Midbrain (tissue), 1 donor: ENCODE results near the gene ELK1.

Experiments
- DNase-seq: peaks from one replicate; lab custom pipeline; 2025; lab: John Stamatoyannopoulos, UW

ELK1 gene

GRCh38 chrX:47644557-47645091 is 5.7 kb downstream of the ELK1 start:
- DNase-seq: no peak

GRCh38 chrX:47643926-47644325 is 6.4 kb downstream of the ELK1 start:
- peak; percentile 3 for DNase-seq

GRCh38 chrX:47638816-47639215 is 11.5 kb downstream of the ELK1 start:
- DNase-seq: no peak

DNA sequence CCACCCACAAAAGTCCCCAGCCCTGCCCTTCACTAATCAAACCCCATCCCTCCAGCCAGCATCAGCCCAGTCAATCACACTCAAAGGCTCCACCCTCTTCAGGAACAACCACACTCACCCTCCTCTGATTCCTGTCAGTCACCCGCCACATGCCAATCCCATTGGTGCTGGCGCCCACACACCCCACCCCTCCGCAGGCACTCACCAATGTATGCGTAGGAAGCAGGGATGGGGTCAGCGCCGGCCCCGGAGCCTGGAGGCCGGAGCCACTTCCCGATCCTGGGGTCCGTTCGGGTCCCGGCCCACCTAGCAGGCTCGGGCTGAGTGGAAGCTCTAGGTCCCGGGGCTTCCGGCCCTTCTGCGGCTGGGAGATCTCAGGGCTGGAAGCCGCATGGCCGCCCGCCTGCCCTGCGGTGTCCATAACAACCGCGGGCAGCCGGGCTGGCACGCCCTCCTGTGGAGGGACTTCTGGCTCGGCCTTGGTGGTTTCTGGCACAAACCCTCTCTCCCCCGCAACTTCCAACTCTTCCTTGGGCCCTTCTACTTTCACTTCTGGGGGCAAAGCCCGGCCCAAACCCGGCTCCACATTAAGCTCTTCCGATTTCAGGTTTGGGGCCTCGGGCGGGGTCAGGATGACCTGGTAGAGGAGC is 12.7 kb downstream of the ELK1 start:
- DNase-seq: peak; percentile 28

DNA sequence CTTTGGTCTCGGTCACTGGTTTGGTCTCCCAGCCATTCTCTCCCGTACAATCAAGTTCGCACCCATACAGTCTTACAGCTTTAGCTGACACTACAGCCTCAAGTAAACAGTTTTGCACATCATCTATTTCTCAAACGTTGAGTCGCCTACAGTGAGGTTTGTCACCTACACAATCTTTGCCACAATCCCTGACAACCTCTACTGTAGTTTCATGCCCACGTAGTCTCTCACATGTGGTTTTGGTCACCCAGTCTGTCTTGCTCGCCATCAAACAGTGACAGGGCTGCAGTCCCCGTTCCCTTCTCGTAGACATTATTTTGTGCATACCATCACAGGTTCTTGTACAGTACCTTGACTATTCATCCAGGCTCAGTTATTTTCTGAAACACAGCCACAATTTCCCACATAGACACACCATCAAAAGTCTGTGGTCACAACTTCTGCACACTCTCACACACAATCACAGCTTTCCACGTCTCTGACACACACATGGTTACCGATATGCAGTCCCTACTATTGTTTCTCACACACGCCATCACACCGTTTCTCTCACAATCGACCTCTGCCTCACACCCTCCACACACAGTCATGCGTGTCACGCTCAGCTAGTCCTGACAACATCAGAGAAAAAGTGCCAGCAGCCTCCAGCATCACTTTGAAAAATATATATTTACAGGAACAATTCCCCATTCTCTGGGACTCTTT is 15.3 kb downstream of the ELK1 start:
- no peak for DNase-seq

GRCh38 chrX:47633689-47634590 is 16.4 kb downstream of the ELK1 start:
- DNase-seq: no peak

DNA sequence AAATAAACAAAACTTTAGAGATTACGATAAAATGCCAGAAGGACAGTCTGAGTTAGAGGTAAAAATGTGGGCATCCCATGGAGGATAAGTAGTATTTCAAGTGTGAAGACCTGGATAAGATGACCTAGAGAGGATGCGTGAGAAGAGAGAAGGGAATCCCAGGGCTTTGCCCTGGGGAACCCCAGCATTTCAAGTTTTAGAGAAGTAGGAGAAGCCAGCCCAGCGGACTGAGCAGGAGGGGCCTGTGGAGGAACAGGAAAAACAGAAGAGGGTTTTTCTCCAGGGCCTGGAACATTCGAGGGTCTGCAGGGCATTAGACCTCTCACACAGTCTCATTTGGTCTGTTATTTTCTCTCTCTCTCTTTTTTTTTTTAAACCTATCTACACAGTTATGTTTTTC is 17.7 kb downstream of the ELK1 start:
- DNase-seq: no peak

GRCh38 chrX:47631676-47632075 is 18.7 kb downstream of the ELK1 start:
- DNase-seq: no peak

DNA sequence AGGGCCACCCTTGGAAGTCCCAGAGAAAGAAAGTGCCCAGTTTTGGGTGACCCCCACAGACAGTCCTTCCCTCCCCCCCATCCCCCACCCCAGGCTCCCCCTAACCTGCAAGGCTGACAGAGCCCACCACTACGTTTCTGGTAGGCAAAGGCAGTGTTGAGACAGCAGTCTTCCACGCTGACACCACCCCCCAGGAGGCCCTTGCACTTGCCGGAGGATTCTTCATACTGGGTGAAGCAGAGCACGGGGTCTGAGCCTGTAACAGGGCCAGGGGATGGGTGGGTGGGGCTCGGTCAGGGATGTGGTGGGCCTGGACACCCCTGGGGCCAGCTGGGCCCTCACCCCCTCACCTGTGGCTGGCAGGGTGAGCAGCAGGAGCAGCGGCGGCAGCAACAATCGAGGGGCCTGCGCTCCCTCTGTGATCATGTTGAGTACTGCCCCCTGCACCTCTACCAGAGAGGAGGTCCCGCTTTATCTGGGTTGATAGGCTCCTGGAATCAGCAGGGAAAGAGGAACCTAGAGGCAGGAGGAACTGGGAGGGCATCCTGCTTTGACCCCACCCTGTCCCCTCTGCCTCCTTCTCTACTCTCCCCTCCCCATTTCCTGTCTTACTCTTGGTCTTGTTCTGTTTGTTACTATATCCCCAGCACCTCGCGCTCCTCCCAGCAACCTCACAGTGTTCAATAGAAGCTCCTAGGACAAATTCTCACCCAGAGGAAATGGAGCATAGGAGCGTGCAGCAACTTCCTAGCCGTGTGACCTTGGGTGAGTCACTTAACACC is 20.8 kb downstream of the ELK1 start, which contains the start of gene CFP:
TSS of gene CFP (minus strand) at position 512 of the 782 bp plus-strand sequence. CDS start at position 426, 86 bp downstream.
- no peak for DNase-seq

DNA sequence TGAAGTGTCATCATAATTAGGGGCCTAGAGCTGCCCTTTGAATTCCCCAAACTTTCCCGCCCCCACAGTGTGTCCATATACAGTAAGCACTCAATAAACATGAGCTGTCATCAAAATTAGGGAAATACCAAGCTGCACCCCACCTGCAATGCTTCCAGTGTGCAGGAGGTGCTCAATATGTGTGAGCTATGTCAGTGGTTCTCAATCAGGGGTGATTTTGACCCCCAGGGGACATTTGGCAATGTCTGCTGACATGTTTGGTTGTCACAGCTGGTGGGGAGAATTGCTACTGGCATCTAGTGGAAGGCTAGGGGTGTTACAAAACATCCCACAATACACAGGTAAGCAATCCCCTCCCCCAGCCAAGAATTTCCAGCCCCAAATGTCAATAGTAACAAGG is 21.4 kb downstream of the ELK1 start:
- DNase-seq: no peak

- DNase-seq: no peak
These were observed 25.0 kb downstream of the ELK1 start for GRCh38 chrX:47625365-47625764.

- DNase-seq: peak; percentile 36
These were observed 26.8 kb downstream of the ELK1 start for GRCh38 chrX:47623540-47624027.

DNA sequence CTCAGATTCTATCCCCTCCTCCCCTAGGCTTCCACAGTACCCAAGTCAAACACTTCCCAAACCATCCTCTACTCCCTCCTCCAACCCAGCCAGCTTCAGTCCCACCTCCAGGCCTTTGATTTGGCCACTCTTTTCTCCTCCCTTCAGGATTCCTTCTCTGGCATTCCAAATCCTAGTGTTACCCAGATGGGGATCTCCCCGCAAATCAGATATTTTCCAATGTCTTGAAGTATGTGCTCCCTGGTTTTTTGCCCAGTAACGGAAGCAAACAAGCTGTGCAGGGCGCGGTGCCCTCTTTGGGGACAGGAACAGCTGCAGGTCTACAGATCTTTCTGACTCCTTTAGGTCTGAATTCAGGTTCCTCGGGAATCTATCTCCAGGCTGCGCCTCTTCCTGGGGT is 28.5 kb downstream of the ELK1 start:
- no peak for DNase-seq

DNA sequence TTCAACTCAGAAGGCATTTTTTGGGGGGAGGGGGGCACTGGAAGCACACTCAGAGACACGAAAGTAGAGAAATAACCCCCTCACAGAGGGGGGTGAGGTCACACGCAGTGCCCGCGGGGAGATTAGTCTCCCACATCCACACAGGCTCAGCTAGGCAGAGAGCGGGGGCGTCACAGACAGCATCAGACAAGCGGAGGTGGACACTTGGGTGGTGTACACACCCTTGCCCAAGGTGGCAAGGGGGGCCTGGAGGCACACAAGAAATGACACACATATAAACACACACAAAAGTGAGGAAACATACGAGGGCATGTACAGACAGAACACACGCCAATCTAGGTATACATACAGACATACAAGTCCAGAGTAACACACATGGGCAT is 30.1 kb downstream of the ELK1 start:
- no peak for DNase-seq

DNA sequence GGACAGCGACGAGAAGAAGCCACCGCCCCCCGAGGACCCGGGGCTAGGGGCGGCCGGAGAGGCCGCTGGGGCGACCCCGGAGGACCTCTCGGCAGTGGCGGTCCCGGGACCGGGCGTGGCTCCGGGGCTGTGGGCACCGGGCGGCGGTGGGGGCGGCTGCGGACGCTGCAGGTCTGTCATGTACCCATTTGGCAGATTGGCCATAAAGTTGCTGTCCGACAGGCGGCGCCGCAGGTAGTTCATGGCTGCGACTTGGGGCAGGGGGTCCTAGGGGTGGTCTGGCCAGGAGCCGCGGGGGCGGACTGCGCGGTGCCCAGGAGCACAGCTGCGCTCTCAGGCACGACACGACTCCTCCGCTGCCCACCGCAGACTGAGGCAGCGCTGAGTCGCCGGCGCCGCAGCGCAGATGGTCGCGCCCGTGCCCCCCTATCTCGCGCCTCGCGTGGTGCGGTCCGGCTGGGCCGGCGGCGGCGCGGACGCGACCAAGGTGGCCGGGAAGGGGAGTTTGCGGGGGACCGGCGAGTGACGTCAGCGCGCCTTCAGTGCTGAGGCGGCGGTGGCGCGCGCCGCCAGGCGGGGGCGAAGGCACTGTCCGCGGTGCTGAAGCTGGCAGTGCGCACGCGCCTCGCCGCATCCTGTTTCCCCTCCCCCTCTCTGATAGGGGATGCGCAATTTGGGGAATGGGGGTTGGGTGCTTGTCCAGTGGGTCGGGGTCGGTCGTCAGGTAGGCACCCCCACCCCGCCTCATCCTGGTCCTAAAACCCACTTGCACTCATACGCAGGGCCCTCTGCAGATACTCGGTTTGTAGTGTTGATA is 30.7 kb downstream of the ELK1 start, which contains the start of gene SYN1:
TSS of gene SYN1 (minus strand) at position 372 of the 817 bp plus-strand sequence. CDS start at position 243, 129 bp downstream.
- DNase-seq: peak; percentile 75

DNA sequence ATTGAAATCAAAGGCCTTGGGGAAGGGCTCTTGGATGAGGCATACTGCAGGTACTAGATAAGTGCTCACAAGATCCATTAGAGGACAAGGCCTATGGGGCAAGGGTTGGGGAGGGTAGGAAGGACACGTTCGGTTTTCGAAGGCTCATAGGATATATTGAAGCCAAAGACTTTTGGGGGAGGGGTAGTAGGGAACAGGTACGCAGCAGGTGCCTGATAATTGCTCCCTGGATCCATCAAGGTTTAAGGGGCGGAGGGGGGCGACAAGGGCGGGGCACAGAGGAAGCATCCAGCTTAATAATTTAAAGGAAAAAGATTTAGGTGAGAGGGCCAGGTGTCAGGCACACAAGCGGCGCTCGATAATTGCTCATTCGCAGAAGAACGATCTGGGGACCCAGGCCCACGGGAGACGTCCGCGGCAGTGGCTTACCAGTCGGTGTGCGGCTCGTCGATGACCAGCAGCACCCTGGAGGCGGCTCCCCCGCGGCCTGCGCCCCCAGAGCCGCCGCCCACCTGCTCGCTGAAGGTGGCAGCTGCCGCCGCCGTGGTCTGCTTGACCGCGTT is 31.4 kb downstream of the ELK1 start:
- DNase-seq: no peak

DNA sequence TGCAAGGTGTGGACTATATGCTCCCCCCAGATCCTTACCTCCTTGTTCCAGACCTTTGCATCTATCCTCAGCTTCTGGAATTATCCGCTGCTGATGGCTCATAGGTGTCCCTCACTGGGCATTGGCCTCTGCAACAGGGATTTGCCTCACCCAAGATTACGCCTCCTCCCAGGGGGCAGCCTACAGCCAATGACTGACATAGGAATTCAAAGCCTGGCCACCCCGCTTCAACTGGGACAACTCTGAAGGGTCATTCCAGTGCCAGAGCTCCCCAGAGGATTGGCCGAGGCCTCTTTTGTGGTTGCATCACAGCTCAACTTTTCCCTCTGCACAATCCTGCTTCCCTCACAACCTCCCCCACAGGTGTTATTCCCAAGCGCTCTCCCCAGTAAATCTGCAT is 35.7 kb downstream of the ELK1 start:
- no peak for DNase-seq

DNA sequence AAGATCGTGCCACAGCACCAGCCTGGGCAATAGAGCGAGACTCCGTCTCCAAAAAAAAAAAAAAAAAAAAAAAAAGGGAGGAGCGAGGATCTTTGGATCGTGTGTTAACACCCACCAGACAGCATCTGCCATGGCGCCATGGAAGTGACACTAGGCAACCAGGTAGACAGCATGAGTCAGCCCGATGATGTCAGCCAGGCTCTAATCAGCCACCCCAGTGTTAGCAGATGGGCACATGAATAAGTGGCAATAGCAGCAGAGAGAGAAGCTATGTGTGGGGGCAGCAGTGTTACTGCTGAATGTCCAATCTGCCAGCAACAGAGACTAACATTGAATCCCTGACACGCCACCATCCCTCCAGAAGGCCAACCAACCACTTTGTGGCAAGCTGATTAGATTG is 37.3 kb downstream of the ELK1 start:
- DNase-seq: no peak

DNA sequence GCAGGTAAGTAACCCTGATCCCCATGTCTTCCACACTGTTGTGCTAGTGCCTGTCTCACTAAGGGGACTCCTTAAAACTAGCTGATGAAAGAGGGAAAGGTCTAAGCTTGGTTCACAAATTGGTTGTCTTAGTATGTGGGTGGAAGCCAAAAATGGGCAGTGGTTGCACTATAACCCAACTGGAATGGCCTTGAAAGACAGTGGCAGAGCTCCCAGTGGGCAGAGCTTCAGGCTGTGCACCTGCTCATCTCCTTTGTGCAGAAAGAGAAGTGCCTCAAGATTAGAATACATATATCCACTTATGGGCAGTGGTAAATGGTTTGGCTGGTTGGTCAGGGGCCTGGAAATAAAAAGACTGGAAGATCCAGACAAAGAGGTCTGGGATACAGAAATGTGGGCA is 37.9 kb downstream of the ELK1 start:
- DNase-seq: no peak

- no peak for DNase-seq
These were observed 38.4 kb downstream of the ELK1 start for GRCh38 chrX:47611926-47612325.
